Measurements from ENCODE around the gene MYADML2. TPM values are rescaled to one million over a fixed set of nuclear protein-coding genes. Genes with fewer than 3 reads are reported as not detected.

The MYADML2 gene
- total RNA-seq, 1 donor from 2014 or later: 0.11 TPM

DNA sequence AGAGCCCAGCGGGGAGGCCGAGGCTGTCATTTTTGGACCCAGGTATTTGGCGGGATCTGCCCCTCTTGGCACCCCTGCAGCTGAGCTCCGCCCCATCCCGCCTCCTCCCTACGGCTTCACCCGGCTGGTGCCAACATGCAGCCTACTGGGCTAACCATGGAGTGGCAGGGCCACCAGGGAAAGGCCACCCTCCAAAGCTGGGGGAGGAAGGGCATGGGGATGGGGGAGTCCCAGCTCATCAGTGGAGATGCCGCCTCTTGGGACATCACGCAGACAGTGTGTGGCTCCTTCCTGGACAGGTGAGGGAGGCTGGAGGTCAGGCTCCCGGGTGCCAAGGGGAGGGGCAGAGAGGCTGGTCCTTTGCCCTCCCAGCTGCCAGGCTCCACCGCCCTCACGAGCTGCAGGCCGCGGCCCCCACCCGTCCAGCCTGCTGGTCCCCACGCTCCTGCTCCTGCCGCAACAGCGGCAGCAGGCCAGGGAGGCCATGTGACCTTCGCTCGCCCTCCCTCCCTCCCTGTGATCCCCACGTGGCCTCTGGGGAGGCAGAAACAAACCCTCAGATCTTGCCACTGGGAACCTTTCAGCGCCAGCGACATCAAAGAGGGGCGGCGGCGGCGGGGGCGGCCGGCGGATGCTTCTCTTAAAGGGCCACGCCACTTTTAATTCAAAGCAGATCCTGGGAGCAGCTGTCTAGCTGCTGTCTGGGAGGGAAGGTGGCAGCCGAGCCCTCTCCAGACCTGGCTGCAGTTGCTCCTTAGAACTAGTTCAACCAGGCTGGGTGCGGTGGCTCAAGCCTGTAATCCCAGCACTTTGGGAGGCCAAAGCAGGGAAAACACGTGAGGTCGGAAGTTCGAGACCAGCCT, 20.7 kb upstream of the MYADML2 start:
- TF ChIP-seq EZH2phosphoT487 (IDR thresholded peaks at IDR 0.05) (no peak), EZH2 (IDR thresholded peaks at IDR 0.05) (no peak)
- TF ChIP-seq, protein P1, sequence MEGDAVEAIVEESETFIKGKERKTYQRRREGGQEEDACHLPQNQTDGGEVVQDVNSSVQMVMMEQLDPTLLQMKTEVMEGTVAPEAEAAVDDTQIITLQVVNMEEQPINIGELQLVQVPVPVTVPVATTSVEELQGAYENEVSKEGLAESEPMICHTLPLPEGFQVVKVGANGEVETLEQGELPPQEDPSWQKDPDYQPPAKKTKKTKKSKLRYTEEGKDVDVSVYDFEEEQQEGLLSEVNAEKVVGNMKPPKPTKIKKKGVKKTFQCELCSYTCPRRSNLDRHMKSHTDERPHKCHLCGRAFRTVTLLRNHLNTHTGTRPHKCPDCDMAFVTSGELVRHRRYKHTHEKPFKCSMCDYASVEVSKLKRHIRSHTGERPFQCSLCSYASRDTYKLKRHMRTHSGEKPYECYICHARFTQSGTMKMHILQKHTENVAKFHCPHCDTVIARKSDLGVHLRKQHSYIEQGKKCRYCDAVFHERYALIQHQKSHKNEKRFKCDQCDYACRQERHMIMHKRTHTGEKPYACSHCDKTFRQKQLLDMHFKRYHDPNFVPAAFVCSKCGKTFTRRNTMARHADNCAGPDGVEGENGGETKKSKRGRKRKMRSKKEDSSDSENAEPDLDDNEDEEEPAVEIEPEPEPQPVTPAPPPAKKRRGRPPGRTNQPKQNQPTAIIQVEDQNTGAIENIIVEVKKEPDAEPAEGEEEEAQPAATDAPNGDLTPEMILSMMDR (IDR thresholded peaks at IDR 0.05): no peak
- Histone ChIP-seq H3K79me2 (ENCODE audit: low read depth) (no peaks in the 10 kb centered on the region), H3K27ac (no peak overlapping the region), H3K9me3 (ENCODE audit: low read depth) (no peaks in the 10 kb centered on the region), H3K9ac (no peak overlapping the region), H3K4me1 (peaks cover 22% of the 10 kb centered on the region), H3K36me3 (no peaks in the 10 kb centered on the region), H3K4me2 (peak overlapping the region; percentile 47), H3F3A (ENCODE audit: low read depth) (peaks cover 19% of the 10 kb centered on the region), H3K4me3 (no peak overlapping the region), H4K20me1 (ENCODE audit: low read depth) (no peaks in the 10 kb centered on the region), H3K27me3 (peaks cover 81% of the 10 kb centered on the region), H2AFZ (replicated peaks) (no peak overlapping the region)
- peaks cover 39% of the 10 kb centered on the region for H3K4me1 Mint-ChIP-seq
- H3K4me3 Mint-ChIP-seq: peak overlapping the region; percentile 73
- H3K9me3 Mint-ChIP-seq: peaks cover 8% of the 10 kb centered on the region
- no peaks in the 10 kb centered on the region for H3K36me3 Mint-ChIP-seq
- peak; percentile 94 for DNase-seq (ENCODE audit: low spot score)
- H3K27me3 Mint-ChIP-seq (ENCODE audit: insufficient read depth, low read depth): peaks cover 23% of the 10 kb centered on the region
- peak overlapping the region; percentile 81 for H3K27ac Mint-ChIP-seq

DNA sequence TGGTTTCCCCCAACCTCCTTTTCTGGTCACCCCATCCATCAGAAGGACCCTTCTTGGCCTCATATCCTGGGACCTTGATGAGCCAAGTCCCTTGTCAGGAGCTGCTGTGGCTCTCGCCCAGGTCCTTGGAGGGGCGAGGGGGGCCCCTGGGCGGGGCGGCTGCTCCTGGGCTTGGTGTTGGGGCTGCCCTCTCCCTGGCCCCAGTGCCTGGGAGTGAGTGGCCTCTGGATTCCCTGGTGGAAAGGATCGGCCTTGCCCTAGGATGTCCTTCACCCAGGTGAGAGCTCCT, 20.2 kb upstream of the MYADML2 start:
- Histone ChIP-seq H3K4me2 (peak overlapping the region; percentile 47), H3K4me3 (peak overlapping the region; percentile 8)
- TF ChIP-seq EZH2 (IDR thresholded peaks at IDR 0.05): no peak
- TF ChIP-seq EZH2phosphoT487 (IDR thresholded peaks at IDR 0.05): no peak
- TF ChIP-seq, protein P1 (IDR thresholded peaks at IDR 0.05): no peak

DNA sequence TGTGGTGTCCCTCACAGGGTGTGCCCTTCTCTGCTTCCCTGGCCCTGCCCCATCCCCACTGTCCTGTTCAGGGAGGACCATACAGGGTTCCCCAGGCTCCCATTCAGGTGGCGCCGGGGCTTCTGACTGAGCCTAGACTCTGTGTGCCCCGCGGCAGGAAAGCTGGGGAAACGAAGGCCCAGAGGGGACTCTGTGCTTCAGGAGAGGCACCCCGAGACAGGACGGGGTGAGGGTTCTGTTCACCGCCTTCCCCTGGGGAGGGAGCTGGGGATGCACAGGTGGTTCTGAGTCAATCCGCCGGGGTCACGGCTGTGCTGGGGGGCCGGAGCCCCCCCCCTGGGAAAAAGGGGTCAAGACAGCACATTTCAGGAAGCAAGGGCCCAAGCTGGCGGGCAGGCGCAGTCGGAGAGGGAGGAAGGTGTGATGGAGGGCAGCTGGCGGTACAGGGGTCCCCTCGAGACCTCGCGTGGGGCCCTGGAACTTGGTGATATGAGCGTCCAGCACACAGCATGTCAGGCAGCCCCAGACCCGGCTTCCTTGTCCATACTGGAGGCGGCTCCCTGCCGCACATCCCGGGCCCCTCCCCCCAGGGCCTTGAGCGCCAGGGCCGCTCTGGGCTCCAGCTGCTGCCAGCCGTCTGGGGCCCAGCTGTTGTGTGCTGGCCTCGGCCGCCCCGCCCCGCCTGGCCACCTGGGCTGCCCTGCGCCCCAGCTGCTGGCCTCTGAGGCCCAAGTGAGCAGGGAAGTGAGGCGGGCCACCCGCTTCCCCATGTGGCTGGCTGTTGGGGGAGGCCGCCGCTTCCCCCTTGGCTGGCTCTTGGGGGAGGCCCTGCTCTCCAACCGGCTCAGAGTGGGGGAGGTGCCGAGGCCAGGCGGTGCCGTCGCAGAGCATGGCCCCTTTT, 19.6 kb upstream of the MYADML2 start:
- TF ChIP-seq, protein P1 (IDR thresholded peaks at IDR 0.05): no peak
- TF ChIP-seq EZH2phosphoT487 (IDR thresholded peaks at IDR 0.05) (no peak), EZH2 (IDR thresholded peaks at IDR 0.05) (no peak)
- DNase-seq (ENCODE audit: low spot score): peak; percentile 80

More for the DNA sequence above, 20.2 kb upstream of the MYADML2 start:
- Histone ChIP-seq H3K4me1 (peaks cover 24% of the 10 kb centered on the region), H3K9me3 (ENCODE audit: low read depth) (no peaks in the 10 kb centered on the region), H3K36me3 (no peaks in the 10 kb centered on the region), H3K9ac (no peak overlapping the region), H3K79me2 (ENCODE audit: low read depth) (no peaks in the 10 kb centered on the region), H3K27ac (no peak overlapping the region), H2AFZ (replicated peaks) (no peak overlapping the region), H4K20me1 (ENCODE audit: low read depth) (peaks cover 4% of the 10 kb centered on the region), H3K27me3 (peaks cover 87% of the 10 kb centered on the region), H3F3A (ENCODE audit: low read depth) (peaks cover 25% of the 10 kb centered on the region)
- peaks cover 42% of the 10 kb centered on the region for H3K4me1 Mint-ChIP-seq
- no peak overlapping the region for H3K27ac Mint-ChIP-seq
- H3K4me3 Mint-ChIP-seq: no peak overlapping the region
- no peak for DNase-seq (ENCODE audit: low spot score)
- peaks cover 25% of the 10 kb centered on the region for H3K27me3 Mint-ChIP-seq (ENCODE audit: insufficient read depth, low read depth)
- H3K9me3 Mint-ChIP-seq: peaks cover 3% of the 10 kb centered on the region
- H3K36me3 Mint-ChIP-seq: no peaks in the 10 kb centered on the region

More for the DNA sequence above, 19.6 kb upstream of the MYADML2 start:
- H3K4me2 ChIP-seq: peak overlapping the region; percentile 47
- peaks cover 30% of the 10 kb centered on the region for H3F3A ChIP-seq (ENCODE audit: low read depth)
- peaks cover 30% of the 10 kb centered on the region for H3K4me1 ChIP-seq
- H3K27ac Mint-ChIP-seq: no peak overlapping the region
- peaks cover 7% of the 10 kb centered on the region for H4K20me1 ChIP-seq (ENCODE audit: low read depth)
- no peak overlapping the region for H3K9ac ChIP-seq
- no peaks in the 10 kb centered on the region for H3K36me3 Mint-ChIP-seq
- peaks cover 25% of the 10 kb centered on the region for H3K27me3 Mint-ChIP-seq (ENCODE audit: insufficient read depth, low read depth)
- no peaks in the 10 kb centered on the region for H3K9me3 ChIP-seq (ENCODE audit: low read depth)
- peaks cover 44% of the 10 kb centered on the region for H3K4me1 Mint-ChIP-seq
- H3K79me2 ChIP-seq (ENCODE audit: low read depth): no peaks in the 10 kb centered on the region
- peaks cover 1% of the 10 kb centered on the region for H3K9me3 Mint-ChIP-seq
- H3K4me3 Mint-ChIP-seq: no peak overlapping the region
- H3K27ac ChIP-seq: no peak overlapping the region
- no peaks in the 10 kb centered on the region for H3K36me3 ChIP-seq
- H3K4me3 ChIP-seq: peak overlapping the region; percentile 8
- H3K27me3 ChIP-seq: peaks cover 89% of the 10 kb centered on the region
- H2AFZ ChIP-seq (replicated peaks): no peak overlapping the region

All from neural progenitor cell (in vitro differentiated cells).